ENCODE data around the gene RHBDF2. TPM values are rescaled to one million over a fixed set of nuclear protein-coding genes. Genes with fewer than 3 reads are reported as not detected.

RHBDF2 gene
- polyA plus RNA-seq, 1 donor (not counting 4 experiments of a cell fraction or from before 2014, with no cell fraction given), result 14.9 TPM

GRCh38 chr17:76542566-76542971 is 41.3 kb upstream of the RHBDF2 start:
- peaks cover 0 to 7% of the 10 kb centered on the region in 2 experiments for H3K36me3 ChIP-seq (ENCODE audit: control insufficient read depth in 2 of 2, extremely low read depth in 1 of 2, insufficient read depth in 2 of 2, low read length in 2 of 2)
- no peak overlapping the region for H2AFZ ChIP-seq (ENCODE audit: control insufficient read depth, low read length)
- DNase-seq (ENCODE audit: low read depth, low spot score) (no peak), FAIRE-seq (no peak)
- no peak for TF ChIP-seq EZH2 (IDR thresholded peaks at IDR 0.05; ENCODE audit: low read length)
- TF ChIP-seq CTCF (optimal IDR thresholded peaks at IDR 0.05 in 1 of 3, IDR thresholded peaks at IDR 0.05 in 1 of 3, conservative IDR thresholded peaks at IDR 0.05 in 1 of 3; ENCODE audit: extremely low read depth in 1 of 3, insufficient read depth in 2 of 3, low read length in 3 of 3), result no peak
- no peak overlapping the region for H3K4me2 ChIP-seq (ENCODE audit: control insufficient read depth, extremely low read depth, insufficient read depth, low read depth, low read length)
- no peaks in the 10 kb centered on the region for H4K20me1 ChIP-seq (ENCODE audit: control insufficient read depth, extremely low read depth, insufficient read depth, low read length)
- H3K4me3 ChIP-seq (ENCODE audit: control insufficient read depth in 2 of 3, extremely low read depth in 1 of 3, insufficient read depth in 2 of 3, low read depth in 1 of 3, low read length in 3 of 3), result no peak overlapping the region
- no peak overlapping the region for H3K9ac ChIP-seq (ENCODE audit: control insufficient read depth, extremely low read depth, insufficient read depth, low read length)
- peaks cover 36% of the 10 kb centered on the region for H3K4me1 ChIP-seq (ENCODE audit: control insufficient read depth, extremely low read depth, insufficient read depth, low read length)
- H3K9me3 ChIP-seq (ENCODE audit: control insufficient read depth, low read depth, low read length), result no peaks in the 10 kb centered on the region
- peaks cover 46% of the 10 kb centered on the region for H3K27me3 ChIP-seq (ENCODE audit: control insufficient read depth, extremely low read depth, insufficient read depth, low read length)
- H3K9me1 ChIP-seq (ENCODE audit: control insufficient read depth, extremely low read depth, insufficient read depth, low read length), result no peaks in the 10 kb centered on the region
- H3K79me2 ChIP-seq (ENCODE audit: control insufficient read depth, insufficient read depth, low read length), result no peaks in the 10 kb centered on the region
- dilution Hi-C loops (cut with MboI; ENCODE audit: extremely low pct_ligation_motif_present, low sequenced_read_pairs), result no loop called here
- no peak overlapping the region for H3K27ac ChIP-seq (ENCODE audit: control insufficient read depth, insufficient read depth, low read length)

GRCh38 chr17:76541739-76542454 is 40.7 kb upstream of the RHBDF2 start:
- H3K9me1 ChIP-seq (ENCODE audit: control insufficient read depth, extremely low read depth, insufficient read depth, low read length), result no peaks in the 10 kb centered on the region
- H3K79me2 ChIP-seq (ENCODE audit: control insufficient read depth, insufficient read depth, low read length), result no peaks in the 10 kb centered on the region
- no peak overlapping the region for H3K27ac ChIP-seq (ENCODE audit: control insufficient read depth, insufficient read depth, low read length)
- H3K4me3 ChIP-seq (ENCODE audit: control insufficient read depth in 2 of 3, extremely low read depth in 1 of 3, insufficient read depth in 2 of 3, low read depth in 1 of 3, low read length in 3 of 3), result no peak overlapping the region
- dilution Hi-C loops (cut with MboI; ENCODE audit: extremely low pct_ligation_motif_present, low sequenced_read_pairs), result no loop called here
- H3K36me3 ChIP-seq (ENCODE audit: control insufficient read depth in 2 of 2, extremely low read depth in 1 of 2, insufficient read depth in 2 of 2, low read length in 2 of 2), result peaks cover 0 to 7% of the 10 kb centered on the region in 2 experiments
- peaks cover 50% of the 10 kb centered on the region for H3K27me3 ChIP-seq (ENCODE audit: control insufficient read depth, extremely low read depth, insufficient read depth, low read length)
- no peak for DNase-seq (ENCODE audit: low read depth, low spot score)
- FAIRE-seq, result no peak
- H4K20me1 ChIP-seq (ENCODE audit: control insufficient read depth, extremely low read depth, insufficient read depth, low read length), result no peaks in the 10 kb centered on the region
- H3K4me2 ChIP-seq (ENCODE audit: control insufficient read depth, extremely low read depth, insufficient read depth, low read depth, low read length), result no peak overlapping the region
- no peaks in the 10 kb centered on the region for H3K9me3 ChIP-seq (ENCODE audit: control insufficient read depth, low read depth, low read length)
- TF ChIP-seq EZH2 (IDR thresholded peaks at IDR 0.05; ENCODE audit: low read length) (no peak), CTCF (optimal IDR thresholded peaks at IDR 0.05 in 1 of 3, IDR thresholded peaks at IDR 0.05 in 1 of 3, conservative IDR thresholded peaks at IDR 0.05 in 1 of 3; ENCODE audit: extremely low read depth in 1 of 3, insufficient read depth in 2 of 3, low read length in 3 of 3) (no peak)
- H3K4me1 ChIP-seq (ENCODE audit: control insufficient read depth, extremely low read depth, insufficient read depth, low read length), result peaks cover 29% of the 10 kb centered on the region
- H3K9ac ChIP-seq (ENCODE audit: control insufficient read depth, extremely low read depth, insufficient read depth, low read length), result no peak overlapping the region
- no peak overlapping the region for H2AFZ ChIP-seq (ENCODE audit: control insufficient read depth, low read length)

Data from keratinocyte (primary cell).